A673 (cell line): ENCODE measurements around the gene TMEM92.

Experiments used
- EZH2 ChIP-seq: fragments of 200-600 bp; sonication (generic); IDR thresholded peaks from 2 replicates; pipeline ENCODE4 v1.6.1; 2017; ENCODE audit warnings: borderline replicate concordance, low read depth, mild to moderate bottlenecking, mixed read lengths, antibody characterized with exemption, low read length; ENCODE audit not compliant: poor library complexity, severe bottlenecking
- TF ChIP-seq, protein P1 (sequence below): fragments of 300-800, 200-600 bp; sonication (generic); conservative IDR thresholded peaks from 2 replicates; pipeline ENCODE4 v1.5.1; 2017; ENCODE audit warnings: low read depth, mild to moderate bottlenecking, antibody characterized with exemption, low read length, moderate library complexity, mixed read lengths

DNA sequence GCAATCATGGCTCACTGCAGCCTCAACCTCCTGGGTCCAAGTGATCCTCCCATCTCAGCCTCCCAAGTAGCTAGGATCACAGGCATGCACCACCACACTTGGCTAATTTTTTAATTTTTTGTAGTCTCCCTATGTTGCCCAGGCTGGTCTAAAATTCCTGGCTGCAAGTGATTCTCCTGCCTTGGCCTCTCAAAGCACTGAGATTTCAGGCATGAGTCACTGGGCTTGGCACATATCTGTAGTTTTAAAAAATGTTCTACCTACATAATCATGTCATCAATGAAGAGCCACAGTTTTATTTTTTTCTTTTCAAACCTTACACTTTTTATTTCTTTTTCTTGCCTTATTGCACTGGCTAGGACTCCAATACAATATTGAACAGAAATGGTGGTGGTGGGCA, 39.7 kb upstream of the TMEM92 start:
- TF ChIP-seq, protein P1, sequence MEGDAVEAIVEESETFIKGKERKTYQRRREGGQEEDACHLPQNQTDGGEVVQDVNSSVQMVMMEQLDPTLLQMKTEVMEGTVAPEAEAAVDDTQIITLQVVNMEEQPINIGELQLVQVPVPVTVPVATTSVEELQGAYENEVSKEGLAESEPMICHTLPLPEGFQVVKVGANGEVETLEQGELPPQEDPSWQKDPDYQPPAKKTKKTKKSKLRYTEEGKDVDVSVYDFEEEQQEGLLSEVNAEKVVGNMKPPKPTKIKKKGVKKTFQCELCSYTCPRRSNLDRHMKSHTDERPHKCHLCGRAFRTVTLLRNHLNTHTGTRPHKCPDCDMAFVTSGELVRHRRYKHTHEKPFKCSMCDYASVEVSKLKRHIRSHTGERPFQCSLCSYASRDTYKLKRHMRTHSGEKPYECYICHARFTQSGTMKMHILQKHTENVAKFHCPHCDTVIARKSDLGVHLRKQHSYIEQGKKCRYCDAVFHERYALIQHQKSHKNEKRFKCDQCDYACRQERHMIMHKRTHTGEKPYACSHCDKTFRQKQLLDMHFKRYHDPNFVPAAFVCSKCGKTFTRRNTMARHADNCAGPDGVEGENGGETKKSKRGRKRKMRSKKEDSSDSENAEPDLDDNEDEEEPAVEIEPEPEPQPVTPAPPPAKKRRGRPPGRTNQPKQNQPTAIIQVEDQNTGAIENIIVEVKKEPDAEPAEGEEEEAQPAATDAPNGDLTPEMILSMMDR = no peak
- no peak for TF ChIP-seq EZH2
